HPDE6-E6E7 (cell line): ENCODE measurements around the gene TUBA1A.
"Not testable (repeated sequence)": the region's sequence is repeated elsewhere in the genome, so short reads cannot be mapped to it uniquely, and the experiment has no call there.

Experiments used
- DNase-seq: peaks from one replicate; pipeline ENCODE4 v3.0.0; 2011; ENCODE audit warnings: missing footprints; ENCODE audit errors: extremely low spot score

Gene TUBA1A

DNA sequence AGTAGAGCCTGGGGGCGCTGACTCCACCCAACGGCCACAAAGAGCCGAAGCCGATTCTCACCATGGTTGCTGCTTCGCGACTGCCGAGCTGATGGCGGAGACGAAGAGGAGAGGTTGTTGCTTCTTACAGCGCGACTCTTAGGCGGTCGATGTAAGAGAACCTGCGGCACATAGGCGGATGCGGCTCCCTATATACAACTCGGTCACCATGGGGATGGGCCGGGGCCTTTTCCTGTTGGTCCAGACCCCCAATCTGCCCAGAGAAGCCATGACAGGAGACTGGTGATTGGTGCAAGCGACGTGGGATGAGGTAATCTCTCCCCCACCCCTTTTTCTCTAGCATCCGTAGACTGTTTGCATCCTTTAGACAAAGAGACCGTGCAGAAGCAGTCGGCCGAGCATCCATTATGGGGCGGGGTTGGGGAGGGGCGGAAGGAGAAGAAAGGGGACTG lies at the start of gene TUBA1A:
TUBA1A (minus strand) TSS at position 165 of the 452 bp plus-strand sequence; CDS start at position 64, 101 bp downstream.
- peak; percentile 47 for DNase-seq

DNA sequence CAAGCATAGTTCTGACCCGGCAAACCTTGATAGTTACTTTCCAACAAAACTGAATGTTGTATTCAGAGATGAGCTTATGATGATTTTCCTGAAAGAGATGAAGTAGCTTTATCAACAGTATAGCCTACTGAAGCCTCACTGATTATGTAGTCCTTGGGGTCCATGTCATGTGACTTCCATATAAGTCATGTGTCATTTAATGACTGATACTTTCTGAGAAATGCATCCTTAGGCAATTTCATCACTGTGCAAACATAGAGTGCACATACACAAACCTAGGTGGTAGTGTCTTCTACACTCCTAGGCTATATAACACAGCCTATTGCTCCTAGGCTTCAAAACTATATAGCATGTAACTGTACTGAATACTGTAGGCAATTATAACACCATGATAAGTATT lies 47.5 kb upstream of the TUBA1A start:
- DNase-seq = no peak

DNA sequence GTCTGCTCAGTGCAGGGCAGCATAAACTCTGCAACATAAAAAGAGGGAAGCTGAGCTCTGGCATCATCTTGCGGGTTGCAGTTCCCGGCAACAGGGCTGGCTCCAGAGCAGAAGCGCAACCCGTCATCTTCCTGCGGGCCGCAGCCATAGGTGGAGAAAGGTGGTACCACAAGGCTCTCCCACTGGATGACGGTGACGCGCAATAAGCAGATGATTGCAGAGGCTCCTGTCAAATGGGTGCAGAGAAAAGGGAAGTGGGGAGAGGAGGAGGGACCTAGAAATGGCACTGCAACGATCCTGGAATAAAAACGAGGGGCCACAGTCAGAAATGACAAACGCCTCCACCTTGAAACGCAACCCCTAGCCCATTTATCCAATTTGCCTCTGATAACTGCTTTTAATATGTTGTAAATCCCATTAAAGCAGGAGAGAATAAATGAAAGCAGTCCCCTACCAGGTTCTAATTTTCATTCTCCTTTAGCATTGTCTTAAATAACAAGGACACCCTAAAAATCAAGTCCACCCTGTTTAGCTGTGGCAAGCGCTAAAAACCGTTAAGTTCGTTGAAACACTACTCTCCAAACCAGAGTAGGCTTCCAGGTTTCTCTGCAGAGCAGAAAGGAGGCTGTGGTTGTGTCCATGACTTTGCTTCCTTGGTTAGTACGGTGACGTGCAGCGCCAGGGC lies 45.1 kb upstream of the TUBA1A start:
- DNase-seq = no peak

DNA sequence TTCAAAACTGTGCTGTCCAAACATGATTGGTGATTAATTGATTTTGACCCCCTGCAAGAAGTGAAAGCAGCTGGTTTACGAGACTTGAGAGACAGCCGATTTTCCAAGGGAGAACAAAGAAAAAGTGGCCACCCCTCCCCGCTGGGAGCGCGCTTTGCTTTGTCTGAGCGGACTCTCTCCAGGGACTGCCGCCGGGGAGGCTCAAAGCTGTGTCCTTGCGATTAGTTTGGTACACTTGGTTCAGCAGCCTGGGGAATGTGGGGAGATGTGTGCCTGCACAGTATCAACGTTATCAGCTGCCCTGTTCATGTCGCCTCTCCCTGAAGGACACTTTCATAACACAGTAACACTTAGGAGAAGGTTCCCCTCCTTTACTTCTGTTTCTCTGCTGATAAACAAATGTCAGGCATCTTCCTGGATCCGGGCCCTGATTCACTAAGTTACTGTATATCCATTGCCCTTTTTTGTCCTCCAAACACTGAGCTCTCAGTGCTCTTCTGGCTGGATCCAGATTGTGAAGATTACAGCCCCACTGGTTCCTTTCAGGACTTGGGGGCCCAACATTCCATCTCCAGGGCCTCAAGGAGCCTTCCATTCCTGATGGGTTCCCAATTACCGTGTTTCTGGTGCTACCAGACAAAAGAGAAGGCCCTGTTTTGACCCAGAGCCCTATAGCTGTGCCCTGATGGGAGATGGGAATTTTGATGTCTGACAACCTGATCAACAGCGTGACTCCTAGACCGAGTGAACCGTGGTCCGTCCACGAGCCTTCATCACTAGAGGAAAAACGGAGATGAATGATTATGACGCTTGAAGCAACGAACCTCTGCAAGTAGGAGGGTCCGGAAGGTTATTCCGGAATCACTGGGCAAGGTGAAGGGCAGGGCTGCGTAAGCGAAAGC lies 44.3 kb upstream of the TUBA1A start:
- DNase-seq = no peak

DNA sequence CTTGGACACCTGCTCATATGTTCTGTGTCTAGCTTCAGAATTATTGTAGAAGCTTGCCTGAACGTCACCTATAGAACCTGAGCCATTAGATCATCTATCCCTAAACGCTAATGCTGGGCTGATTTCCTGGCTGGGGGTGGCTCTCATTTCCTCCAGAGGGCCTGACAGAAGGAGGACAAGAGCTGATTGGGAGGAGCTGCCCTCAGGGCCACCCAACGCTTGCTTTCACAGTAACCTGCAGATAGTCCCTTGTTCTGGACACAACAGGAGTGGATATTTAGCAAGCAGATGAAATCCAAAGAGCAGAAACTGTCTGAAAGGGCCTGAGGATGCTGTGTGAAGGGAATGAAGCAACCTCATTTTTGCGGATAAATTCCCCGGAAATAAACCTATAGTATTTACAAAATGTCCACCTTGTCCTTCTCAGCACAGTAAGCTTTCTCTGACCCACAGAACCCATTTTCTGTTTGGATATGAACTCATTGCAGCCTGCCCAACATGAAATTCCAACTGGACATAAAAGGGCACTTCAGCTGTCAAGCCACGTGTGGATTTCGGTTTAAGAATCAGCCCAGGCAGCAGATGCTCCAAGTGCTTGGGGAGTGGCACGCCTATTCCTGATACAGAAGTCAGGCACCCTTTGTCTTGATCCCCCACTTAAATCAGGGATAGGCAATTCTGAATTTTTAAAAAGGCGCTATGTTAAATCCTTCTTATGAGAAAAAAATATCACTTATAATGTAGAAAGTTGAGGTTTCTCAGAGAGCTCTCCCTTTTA lies 43.2 kb upstream of the TUBA1A start:
- DNase-seq = no peak

DNA sequence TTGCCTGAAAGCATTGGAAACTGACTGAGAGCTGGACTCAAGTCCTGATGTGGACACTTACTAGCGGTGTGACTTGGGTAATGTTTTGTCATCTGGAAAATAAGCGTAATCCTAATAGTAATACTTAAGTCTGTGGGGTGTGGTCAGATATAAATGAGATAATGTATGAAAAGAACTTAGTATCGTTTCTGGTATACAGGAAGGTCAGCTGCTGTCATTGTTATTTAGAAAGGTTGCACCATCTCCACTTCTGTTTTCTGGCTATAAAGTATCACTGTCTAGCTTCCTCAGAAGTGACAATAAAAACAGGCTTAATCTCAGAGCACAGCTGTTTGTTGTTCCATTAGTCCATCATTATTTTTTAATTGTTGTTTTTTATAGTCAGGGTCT lies 41.9 kb upstream of the TUBA1A start:
- DNase-seq = no peak

DNA sequence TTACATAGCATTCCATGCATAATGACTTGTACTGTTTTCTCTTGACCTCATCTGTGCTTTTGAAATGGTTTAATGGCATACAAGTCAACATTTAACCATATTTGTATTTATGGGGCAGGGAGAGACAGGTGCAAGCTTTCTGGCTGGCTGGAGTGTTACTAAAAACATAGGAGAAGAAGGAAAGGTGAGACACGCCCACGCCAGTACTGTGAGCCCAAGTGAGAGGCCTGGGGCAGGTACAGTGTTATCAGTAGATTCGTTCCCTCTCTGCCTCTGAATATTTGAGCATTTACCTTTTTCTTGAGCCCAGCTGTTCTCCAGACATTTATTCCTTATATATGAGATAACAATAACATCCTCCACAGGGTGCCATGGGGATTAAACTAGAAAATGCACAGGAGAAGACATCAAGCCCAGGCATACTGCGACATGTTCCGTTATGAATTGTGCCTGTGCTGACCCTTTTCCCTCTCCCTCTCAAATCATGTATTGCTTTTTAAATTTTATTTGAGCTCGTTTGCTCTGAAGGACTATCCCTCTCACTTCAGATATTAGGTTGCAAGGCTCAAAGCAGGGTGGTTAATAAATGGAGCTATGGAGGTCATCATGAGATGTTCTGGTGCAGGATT lies 41.4 kb upstream of the TUBA1A start:
- no peak for DNase-seq

DNA sequence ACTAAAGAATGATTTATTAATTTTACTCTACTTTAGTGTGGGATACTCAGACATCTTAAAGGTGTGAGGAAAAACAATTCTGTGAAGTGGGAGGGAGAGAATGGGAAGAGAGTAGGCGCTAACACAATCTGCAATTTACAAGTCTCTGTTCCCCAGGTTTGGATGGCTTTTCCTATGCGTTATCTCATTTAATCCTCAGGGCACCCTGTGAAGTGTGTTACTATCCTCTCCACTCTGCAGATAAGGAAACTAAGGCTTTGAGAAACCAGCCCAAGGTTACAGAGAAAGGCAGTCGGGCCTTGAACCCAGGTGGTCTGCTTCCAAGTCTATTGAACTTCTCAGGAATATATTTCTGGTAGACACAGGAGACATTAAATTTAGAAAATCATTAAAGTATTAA lies 39.8 kb upstream of the TUBA1A start:
- DNase-seq = no peak

DNA sequence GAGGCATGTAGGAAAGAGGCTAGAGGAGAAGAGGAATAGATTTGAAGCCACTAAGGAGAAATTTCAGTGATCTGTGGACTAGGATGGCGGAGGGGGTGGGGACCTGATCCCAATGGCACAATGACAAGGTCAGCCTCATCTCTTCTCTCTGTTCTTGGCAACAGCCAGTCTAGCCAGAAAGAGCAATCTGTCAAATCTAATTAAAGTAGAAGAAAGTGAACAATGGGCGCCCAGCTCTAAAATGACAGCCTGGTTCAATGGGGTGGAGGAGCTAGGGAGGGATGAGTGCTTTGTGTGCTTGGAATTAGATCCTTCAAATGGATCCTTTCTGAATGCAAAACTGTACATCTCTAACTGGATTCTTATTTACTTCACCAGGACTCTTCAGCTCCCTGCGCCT lies 38.8 kb upstream of the TUBA1A start:
- DNase-seq = no peak

DNA sequence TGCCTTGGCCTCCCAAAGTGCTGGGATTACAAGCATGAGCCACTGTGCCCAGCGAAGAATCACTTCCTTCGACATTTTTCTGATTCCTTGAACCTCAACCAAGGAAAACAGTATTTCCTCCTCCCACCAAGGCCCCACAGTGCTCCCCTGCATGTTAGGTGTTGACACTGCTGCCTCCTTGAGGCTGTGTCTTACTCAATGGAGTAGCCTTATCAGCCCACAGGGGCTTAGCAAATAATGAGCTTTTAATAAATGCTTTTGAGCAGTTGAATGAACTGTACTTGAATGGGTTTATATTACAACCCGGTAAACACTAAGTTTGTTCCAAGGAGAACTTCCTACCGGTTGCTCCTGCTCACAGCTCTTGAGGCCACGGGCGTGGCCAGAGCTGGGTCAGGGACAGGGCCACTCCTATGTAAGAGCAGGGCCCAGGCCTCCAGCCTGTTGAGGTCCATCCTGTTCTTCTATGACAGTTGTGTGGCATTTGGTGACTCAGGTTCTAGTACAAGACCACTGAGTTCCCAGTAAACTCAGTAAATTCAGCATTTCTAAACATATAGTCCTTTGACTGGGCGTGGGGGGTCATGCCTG lies 36.8 kb upstream of the TUBA1A start:
- no peak for DNase-seq

DNA sequence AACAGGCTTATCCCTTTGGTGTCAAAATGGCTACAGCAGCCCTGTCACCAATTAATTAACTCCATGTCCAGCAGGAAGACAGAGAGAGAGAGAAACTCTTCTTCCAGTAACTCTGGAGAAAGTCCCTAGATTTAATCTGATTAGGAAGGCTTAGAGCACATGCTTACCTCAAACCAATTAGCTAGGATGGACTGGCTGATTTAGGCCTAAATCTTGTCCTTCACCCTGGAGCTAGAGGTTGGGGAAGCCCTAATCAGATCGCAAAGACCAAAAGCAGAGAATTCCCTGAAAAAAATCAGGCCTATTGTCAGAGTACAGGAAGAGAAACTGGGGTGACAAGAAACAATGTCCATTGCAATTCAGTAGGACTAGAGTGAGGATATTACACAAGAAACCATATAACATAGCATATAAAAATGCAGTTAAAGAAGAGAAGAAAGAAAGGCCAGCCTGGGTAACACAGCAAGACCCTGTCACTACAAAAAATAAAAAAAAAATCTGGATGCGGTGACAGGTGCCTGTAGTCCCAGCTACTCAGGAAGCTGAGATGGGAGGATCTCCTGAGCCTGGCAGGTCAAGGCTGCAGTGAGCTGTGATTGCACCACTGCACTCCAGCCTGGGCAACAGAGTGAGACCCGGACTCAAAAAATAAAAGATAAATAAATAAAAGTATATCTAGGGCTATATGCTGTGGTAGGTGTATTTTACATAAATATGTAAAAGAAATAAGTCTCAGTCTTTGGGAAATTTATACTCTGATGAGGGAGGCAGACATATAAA lies 34.9 kb upstream of the TUBA1A start:
- DNase-seq = no peak

DNA sequence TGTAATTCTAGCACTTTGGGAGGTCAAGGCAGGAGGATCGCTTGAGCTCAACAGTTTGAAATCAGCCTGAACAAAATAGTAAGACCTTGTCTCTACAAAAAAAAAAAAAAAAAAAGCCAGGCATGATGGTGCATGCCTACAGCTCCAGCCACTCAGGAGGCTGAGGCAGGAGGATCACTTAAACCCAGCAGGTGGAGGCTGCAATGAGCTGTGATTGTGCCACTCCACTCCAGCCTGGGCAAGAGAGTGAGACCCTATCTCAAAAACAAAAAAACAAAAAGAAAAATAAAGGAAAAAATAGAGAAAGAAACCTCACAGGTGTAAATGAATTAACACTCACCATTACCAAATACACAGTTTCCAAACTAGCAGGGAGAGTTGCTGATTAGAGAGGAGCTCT lies 34.2 kb upstream of the TUBA1A start:
- no peak for DNase-seq

DNA sequence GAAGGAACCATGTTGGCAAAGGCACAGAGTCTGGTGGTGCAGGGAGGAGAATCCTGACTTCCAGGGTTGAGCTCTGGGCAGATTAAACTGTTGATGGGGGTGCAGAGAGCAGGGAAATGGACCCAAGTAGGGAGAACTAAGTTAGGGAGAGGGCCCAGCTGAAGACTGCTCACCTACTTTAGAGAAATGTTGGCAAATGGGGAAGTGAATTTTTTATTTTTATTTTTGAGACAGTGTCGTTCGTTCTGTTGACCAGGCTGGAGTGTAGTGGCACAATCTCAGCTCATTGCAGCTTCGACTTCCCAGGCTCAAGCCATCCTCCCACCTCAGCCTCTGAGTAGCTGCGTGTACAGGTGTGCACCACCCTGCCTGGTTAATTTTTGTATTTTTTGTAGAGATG lies 32.1 kb upstream of the TUBA1A start:
- DNase-seq = no peak

DNA sequence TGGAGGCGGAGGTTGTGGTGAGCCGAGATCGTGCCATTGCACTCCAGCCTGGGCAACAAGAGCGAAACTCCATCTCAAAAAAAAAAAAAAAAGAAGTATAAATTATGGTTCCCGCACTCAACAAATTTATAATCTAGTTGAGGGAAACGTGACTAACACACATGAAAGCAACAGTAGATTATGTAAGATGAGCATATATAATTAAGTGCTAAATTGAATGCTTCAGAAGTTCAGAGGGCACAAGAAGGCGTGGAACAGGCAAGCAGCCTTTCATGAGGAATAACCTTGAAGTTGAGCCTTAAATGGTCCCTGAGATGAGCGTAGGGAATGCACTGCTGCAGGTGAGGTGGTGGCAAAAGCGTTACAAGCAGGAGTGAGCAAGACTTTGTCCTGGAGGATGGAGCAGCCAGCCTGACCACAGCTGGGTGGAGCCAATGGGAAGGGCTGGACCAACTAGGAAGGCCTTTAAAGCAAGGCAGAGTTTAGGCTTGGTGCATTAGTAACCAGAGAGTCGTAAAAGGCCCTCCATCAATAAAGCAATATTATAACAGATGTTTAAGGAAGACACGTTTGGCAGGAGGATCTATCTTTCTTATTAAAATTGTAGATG lies 30.6 kb upstream of the TUBA1A start:
- DNase-seq = no peak

DNA sequence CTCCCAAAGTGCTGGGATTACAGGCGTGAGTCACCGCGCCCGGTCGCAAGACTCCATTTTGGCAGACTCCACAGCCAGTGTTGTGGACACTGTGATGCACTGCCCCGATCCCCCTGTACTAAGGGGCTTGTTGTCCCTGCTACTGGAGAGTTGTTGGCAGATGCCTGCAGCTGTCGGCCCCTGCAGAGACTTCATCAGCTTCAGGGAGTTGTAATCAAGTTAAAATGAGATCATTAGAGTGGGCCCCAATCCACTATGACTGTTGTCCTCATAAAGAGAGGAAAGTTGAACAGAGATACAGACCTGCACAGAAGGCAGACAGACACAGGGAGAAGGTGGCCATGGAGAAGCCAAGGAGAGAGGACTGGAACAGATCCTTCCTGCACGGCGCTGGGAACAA lies 23.7 kb upstream of the TUBA1A start:
- DNase-seq = no peak

DNA sequence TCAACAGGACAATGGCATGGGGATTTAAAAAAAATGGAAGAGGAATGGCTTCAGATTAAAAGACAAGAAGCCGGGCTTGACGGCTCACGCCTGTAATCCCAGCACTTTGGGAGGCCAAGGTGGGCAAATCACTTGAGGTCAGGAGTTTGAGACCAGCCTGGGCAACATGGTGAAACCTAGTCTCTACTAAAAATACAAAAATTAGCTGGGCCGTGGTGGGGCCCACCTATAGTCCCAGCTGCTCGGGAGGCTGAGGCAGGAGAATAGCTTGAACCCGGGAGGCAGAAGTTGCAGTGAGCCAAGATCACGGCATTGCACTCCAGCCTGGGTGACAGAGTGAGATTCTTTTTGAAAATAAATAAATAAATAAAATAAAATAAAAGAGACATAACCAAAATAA lies 21.8 kb upstream of the TUBA1A start:
- DNase-seq = not testable (repeated sequence)

DNA sequence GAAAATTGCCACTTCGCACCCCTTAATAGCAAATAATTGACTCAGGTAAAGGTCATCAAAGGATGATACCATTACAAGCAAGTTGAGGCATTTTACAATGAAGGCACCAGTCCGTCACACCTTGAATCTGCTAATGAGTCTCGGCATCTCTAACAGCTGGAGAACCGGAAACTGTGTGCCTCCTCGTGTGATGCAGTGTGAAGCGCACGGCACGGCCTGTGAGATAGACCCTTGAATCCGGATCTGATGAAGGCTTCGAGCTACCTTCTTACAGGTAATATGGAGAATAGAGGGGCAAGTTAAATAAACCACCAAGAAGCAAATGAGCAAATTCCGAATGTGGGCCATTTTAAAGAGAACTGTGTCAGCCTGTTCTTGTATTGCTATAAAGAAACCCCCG lies 19.8 kb upstream of the TUBA1A start:
- no peak for DNase-seq

DNA sequence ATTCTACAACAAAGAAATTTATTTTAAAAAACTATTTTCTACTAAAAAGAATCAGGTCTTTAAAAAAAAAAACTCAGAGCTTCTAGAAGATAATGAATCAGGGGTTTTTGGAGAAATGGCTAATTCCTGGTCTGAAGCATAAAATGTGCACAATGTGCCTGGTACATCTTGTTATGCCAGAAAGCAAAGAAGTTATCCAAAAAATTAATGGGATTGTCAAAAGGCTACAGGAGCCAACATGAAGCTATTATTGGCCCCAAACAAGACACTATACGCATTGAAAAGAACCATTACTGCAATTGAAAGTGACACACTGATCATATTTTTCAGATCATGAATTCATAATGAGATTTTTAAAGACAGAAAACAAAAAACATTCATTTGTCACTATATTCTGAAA lies 19.3 kb upstream of the TUBA1A start:
- DNase-seq = no peak

DNA sequence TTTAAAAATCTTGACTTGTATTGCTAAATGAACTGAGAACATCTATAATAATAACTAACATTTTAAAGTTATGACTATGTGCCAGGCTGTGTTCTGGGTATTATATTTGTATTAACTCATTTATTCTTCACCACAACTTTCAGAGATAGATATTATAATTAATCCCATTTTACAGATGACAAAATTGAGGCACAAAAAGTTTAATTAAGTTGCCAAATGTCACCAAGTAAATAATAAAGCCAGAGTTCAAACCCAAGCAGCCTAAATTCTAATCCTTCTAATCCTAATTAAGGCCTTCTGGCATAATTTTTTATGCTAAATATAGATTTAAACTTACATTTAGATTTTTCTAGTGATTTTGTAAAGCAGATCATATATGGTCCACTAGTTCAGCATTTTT lies 17.5 kb upstream of the TUBA1A start:
- DNase-seq = no peak

DNA sequence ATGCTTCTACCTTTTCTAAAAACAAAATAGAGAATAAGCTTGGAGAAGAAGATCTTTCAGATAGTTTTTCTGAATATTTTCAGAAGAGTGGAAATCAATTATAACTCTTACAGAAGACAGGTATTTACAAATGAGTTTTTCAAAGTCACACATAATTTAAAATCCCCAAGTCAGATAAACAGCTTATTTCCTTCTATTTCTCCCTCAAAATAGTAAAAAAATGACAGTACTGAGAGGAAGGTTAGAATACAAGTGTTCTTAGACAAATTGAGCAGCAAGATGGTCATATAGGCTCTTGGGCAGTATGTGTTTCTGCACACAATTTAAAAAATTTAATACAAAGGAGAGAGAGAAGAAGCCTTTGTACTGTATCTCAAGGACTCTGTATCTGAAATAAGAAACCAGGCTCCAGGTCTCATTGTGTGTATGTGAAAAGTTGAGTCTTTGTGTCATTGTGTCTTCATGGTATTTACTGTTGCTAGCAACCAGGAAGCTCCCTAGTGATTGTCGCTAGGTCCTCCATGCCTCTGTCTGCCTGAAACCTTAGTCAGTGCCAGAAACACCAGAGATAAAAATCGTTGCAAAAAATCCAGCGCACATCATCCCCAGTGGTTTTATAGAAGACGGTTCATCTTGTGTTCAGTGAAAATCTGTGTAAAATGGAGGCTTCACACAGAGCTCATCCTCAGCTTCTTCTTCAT lies 12.9 kb upstream of the TUBA1A start:
- DNase-seq = no peak
